NCI-H2029 treated with DMSO at 0.1 percent for 48 hours (cell line): Measurements from ENCODE around the gene SHANK3.

ENCODE experiments used
- DNase-seq: peaks from one replicate; lab custom pipeline; 2025; lab: John Stamatoyannopoulos, UW

The SHANK3 gene

GRCh38 chr22:50713571-50714056 lies 41.0 kb downstream of the SHANK3 start:
- DNase-seq: no peak

- no peak for DNase-seq
Observed at GRCh38 chr22:50714150-50714549, 41.5 kb downstream of the SHANK3 start.

- DNase-seq: no peak
Observed at GRCh38 chr22:50714631-50715179, 42.1 kb downstream of the SHANK3 start.

GRCh38 chr22:50715250-50715649 lies 42.6 kb downstream of the SHANK3 start:
- no peak for DNase-seq

- no peak for DNase-seq
Observed at GRCh38 chr22:50715776-50716175, 43.2 kb downstream of the SHANK3 start.

- no peak for DNase-seq
Observed at GRCh38 chr22:50716290-50717024, 43.8 kb downstream of the SHANK3 start.

GRCh38 chr22:50717709-50718351 lies 45.2 kb downstream of the SHANK3 start:
- no peak for DNase-seq

- DNase-seq: no peak
Observed at GRCh38 chr22:50718352-50718709, 45.7 kb downstream of the SHANK3 start.

GRCh38 chr22:50719814-50720300 lies 47.2 kb downstream of the SHANK3 start:
- no peak for DNase-seq

- DNase-seq: no peak
Observed at GRCh38 chr22:50720301-50721256, 48.0 kb downstream of the SHANK3 start.

- no peak for DNase-seq
Observed at GRCh38 chr22:50721257-50721844, 48.7 kb downstream of the SHANK3 start.

GRCh38 chr22:50722048-50722701 lies 49.6 kb downstream of the SHANK3 start:
- no peak for DNase-seq
